ENCODE data around the gene MAGEA3. TPM values are rescaled to one million over a fixed set of nuclear protein-coding genes. Genes with fewer than 3 reads are reported as not detected.
"Not testable (repeated sequence)": the region's sequence is repeated elsewhere in the genome, so short reads cannot be mapped to it uniquely, and the experiment has no call there.

Gene MAGEA3
- total RNA-seq, 1 donor from 2014 or later, result not detected

GRCh38 chrX:152674135-152674534, 24.5 kb upstream of the MAGEA3 start:
- DNase-seq (ENCODE audit: low spot score), result no peak
- no peaks in the 10 kb centered on the region for H3F3A ChIP-seq (ENCODE audit: low read depth)
- no peaks in the 10 kb centered on the region for H3K9me3 ChIP-seq (ENCODE audit: low read depth)
- no peak overlapping the region for H3K4me3 ChIP-seq
- no peaks in the 10 kb centered on the region for H3K4me1 Mint-ChIP-seq
- no peaks in the 10 kb centered on the region for H3K79me2 ChIP-seq (ENCODE audit: low read depth)
- H3K27ac ChIP-seq, result no peak overlapping the region
- no peaks in the 10 kb centered on the region for H3K27me3 Mint-ChIP-seq (ENCODE audit: insufficient read depth, low read depth)
- H2AFZ ChIP-seq (replicated peaks), result no peak overlapping the region
- H3K4me2 ChIP-seq, result no peak overlapping the region
- H3K9me3 Mint-ChIP-seq, result peaks cover 7% of the 10 kb centered on the region
- H3K36me3 Mint-ChIP-seq, result no peaks in the 10 kb centered on the region
- no peak overlapping the region for H3K4me3 Mint-ChIP-seq
- H3K27ac Mint-ChIP-seq, result no peak overlapping the region
- no peaks in the 10 kb centered on the region for H4K20me1 ChIP-seq (ENCODE audit: low read depth)
- no peaks in the 10 kb centered on the region for H3K4me1 ChIP-seq
- H3K27me3 ChIP-seq, result no peaks in the 10 kb centered on the region
- no peak overlapping the region for H3K9ac ChIP-seq
- TF ChIP-seq EZH2phosphoT487 (IDR thresholded peaks at IDR 0.05) (no peak), CTCF (IDR thresholded peaks at IDR 0.05) (no peak)
- H3K36me3 ChIP-seq, result no peaks in the 10 kb centered on the region

GRCh38 chrX:152674652-152675051, 23.9 kb upstream of the MAGEA3 start:
- H3K27me3 Mint-ChIP-seq (ENCODE audit: insufficient read depth, low read depth); H3K4me3 ChIP-seq; H3K9ac ChIP-seq; H3F3A ChIP-seq (ENCODE audit: low read depth); H3K4me1 Mint-ChIP-seq; H3K36me3 ChIP-seq; H3K27ac Mint-ChIP-seq; H3K4me3 Mint-ChIP-seq; H3K9me3 ChIP-seq (ENCODE audit: low read depth); H3K4me1 ChIP-seq; H2AFZ ChIP-seq (replicated peaks); H3K4me2 ChIP-seq; H4K20me1 ChIP-seq (ENCODE audit: low read depth); DNase-seq (ENCODE audit: low spot score); H3K79me2 ChIP-seq (ENCODE audit: low read depth); H3K27me3 ChIP-seq; H3K36me3 Mint-ChIP-seq; H3K9me3 Mint-ChIP-seq; H3K27ac ChIP-seq: not testable (repeated sequence)

- not testable (repeated sequence) for H3K36me3 ChIP-seq; H3K4me3 ChIP-seq; H3K4me1 Mint-ChIP-seq; H3K27ac Mint-ChIP-seq; H3K9me3 ChIP-seq (ENCODE audit: low read depth); DNase-seq (ENCODE audit: low spot score); H4K20me1 ChIP-seq (ENCODE audit: low read depth); H3K36me3 Mint-ChIP-seq; H3K4me3 Mint-ChIP-seq; H3K9ac ChIP-seq; H2AFZ ChIP-seq (replicated peaks); H3K79me2 ChIP-seq (ENCODE audit: low read depth); H3F3A ChIP-seq (ENCODE audit: low read depth); H3K27me3 ChIP-seq; H3K4me2 ChIP-seq; H3K9me3 Mint-ChIP-seq; H3K27me3 Mint-ChIP-seq (ENCODE audit: insufficient read depth, low read depth); H3K27ac ChIP-seq; H3K4me1 ChIP-seq
Observed at GRCh38 chrX:152681012-152681411, 17.6 kb upstream of the MAGEA3 start.

GRCh38 chrX:152700390-152700789, 1.8 kb downstream of the MAGEA3 start:
- H3K27ac Mint-ChIP-seq; H3F3A ChIP-seq (ENCODE audit: low read depth); H3K79me2 ChIP-seq (ENCODE audit: low read depth); H3K4me3 ChIP-seq; H3K9me3 Mint-ChIP-seq; H3K27ac ChIP-seq; H3K4me1 Mint-ChIP-seq; H2AFZ ChIP-seq (replicated peaks); H3K4me1 ChIP-seq; DNase-seq (ENCODE audit: low spot score); H3K4me3 Mint-ChIP-seq; H3K36me3 ChIP-seq; H3K9ac ChIP-seq; H3K4me2 ChIP-seq; H3K36me3 Mint-ChIP-seq; H4K20me1 ChIP-seq (ENCODE audit: low read depth); H3K27me3 Mint-ChIP-seq (ENCODE audit: insufficient read depth, low read depth); H3K9me3 ChIP-seq (ENCODE audit: low read depth); H3K27me3 ChIP-seq: not testable (repeated sequence)

GRCh38 chrX:152706500-152706899, 7.9 kb downstream of the MAGEA3 start:
- H3K36me3 Mint-ChIP-seq; H3K36me3 ChIP-seq; H3K9me3 ChIP-seq (ENCODE audit: low read depth); H3K9me3 Mint-ChIP-seq; DNase-seq (ENCODE audit: low spot score); H3K27ac Mint-ChIP-seq; H3K27me3 ChIP-seq; H4K20me1 ChIP-seq (ENCODE audit: low read depth); H3K4me2 ChIP-seq; H3F3A ChIP-seq (ENCODE audit: low read depth); H3K27me3 Mint-ChIP-seq (ENCODE audit: insufficient read depth, low read depth); H3K27ac ChIP-seq; H2AFZ ChIP-seq (replicated peaks); H3K4me3 ChIP-seq; H3K4me1 Mint-ChIP-seq; H3K79me2 ChIP-seq (ENCODE audit: low read depth); H3K4me3 Mint-ChIP-seq; H3K9ac ChIP-seq; H3K4me1 ChIP-seq: not testable (repeated sequence)

- DNase-seq (ENCODE audit: low spot score); H3K27me3 Mint-ChIP-seq (ENCODE audit: insufficient read depth, low read depth); H3K9ac ChIP-seq; H3K36me3 Mint-ChIP-seq; H3K27ac Mint-ChIP-seq; H3K36me3 ChIP-seq; H3K4me3 ChIP-seq; H2AFZ ChIP-seq (replicated peaks); H3K79me2 ChIP-seq (ENCODE audit: low read depth); H4K20me1 ChIP-seq (ENCODE audit: low read depth); H3K27ac ChIP-seq; H3K4me1 ChIP-seq; H3F3A ChIP-seq (ENCODE audit: low read depth); H3K4me3 Mint-ChIP-seq; H3K9me3 Mint-ChIP-seq; H3K27me3 ChIP-seq; H3K4me1 Mint-ChIP-seq; H3K4me2 ChIP-seq; H3K9me3 ChIP-seq (ENCODE audit: low read depth): not testable (repeated sequence)
Observed at GRCh38 chrX:152709173-152709572, 10.6 kb downstream of the MAGEA3 start, which contains the start of gene CSAG2. Gene CSAG2 (minus strand): TSS chrX:152709273. CDS start chrX:152709112, 161 bp downstream.

GRCh38 chrX:152713195-152713594, 14.6 kb downstream of the MAGEA3 start:
- not testable (repeated sequence) for H3K4me3 Mint-ChIP-seq; H3K27me3 Mint-ChIP-seq (ENCODE audit: insufficient read depth, low read depth)

More at GRCh38 chrX:152713195-152713594, 14.6 kb downstream of the MAGEA3 start:
- H3K27ac Mint-ChIP-seq; H3K9me3 Mint-ChIP-seq; H3K36me3 Mint-ChIP-seq; H3K9me3 ChIP-seq (ENCODE audit: low read depth); DNase-seq (ENCODE audit: low spot score); H3K4me1 ChIP-seq; H3K27me3 ChIP-seq; H3K27ac ChIP-seq; H3K4me2 ChIP-seq; H3K4me1 Mint-ChIP-seq; H3K79me2 ChIP-seq (ENCODE audit: low read depth); H3K4me3 ChIP-seq; H3K36me3 ChIP-seq; H3K9ac ChIP-seq; H3F3A ChIP-seq (ENCODE audit: low read depth); H4K20me1 ChIP-seq (ENCODE audit: low read depth); H2AFZ ChIP-seq (replicated peaks): not testable (repeated sequence)

All from neural progenitor cell (in vitro differentiated cells).